A549 (cell line): ENCODE measurements around the gene CDIPT. TPM values are rescaled to one million over a fixed set of nuclear protein-coding genes. Genes with fewer than 3 reads are reported as not detected.
A peak's percentile ranks its signal among the peaks of the same experiment; 100 is the strongest.
"Not testable (repeated sequence)": the region's sequence is repeated elsewhere in the genome, so short reads cannot be mapped to it uniquely, and the experiment has no call there.

ENCODE experiments used
- ATAC-seq, 2 experiments: fragments of 200-7000 bp in 1 of 2; fragments of >200 bp in 1 of 2; cut with Nextera tagmentation in 1 of 2; cut with Tn5 transposase in 1 of 2; 3 replicates each; pipeline versions ENCODE4 v1.8.0 to v1.9.1; 2018 to 2020; ENCODE audit warnings: mild to moderate bottlenecking in 1 of 2, moderate library complexity in 1 of 2
- CTCF ChIA-PET: fragments of 300-600 bp; sonication (Branson Sonifier 250); formaldehyde crosslinking; extraction: SDS; loops from one replicate; lab custom pipeline; 2021; ENCODE audit warnings: antibody characterized with exemption, inconsistent platforms; lab: Yijun Ruan, JAX
- POLR2A ChIA-PET: fragments of 350-600 bp; formaldehyde crosslinking; extraction: SDS; loops from one replicate; lab custom pipeline; 2021; ENCODE audit warnings: antibody characterized with exemption, inconsistent platforms; lab: Yijun Ruan, JAX
- DNase-seq, 2 experiments: peaks; one replicate each; pipeline versions ENCODE4 v3.0.0 to v3.0.0-alpha.2; 2011 to 2016; ENCODE audit warnings: low read depth in 1 of 2, low spot score in 1 of 2
- FAIRE-seq: peaks from 2 replicates; lab custom pipeline; 2011; peaks lifted over from hg19 to GRCh38; lab: Jason Lieb, UNC
- H3K27ac ChIP-seq, 2 experiments: fragments of >200 bp; sonication (Bioruptor Twin); formaldehyde crosslinking; 3 replicates each; pipeline ENCODE4 v1.5.1; 2016 to 2017
- H3K4me1 ChIP-seq: fragments of >200 bp; sonication (Bioruptor Twin); formaldehyde crosslinking; 3 replicates; pipeline ENCODE4 v1.6.1; 2016
- H3K4me2 ChIP-seq: fragments of >200 bp; sonication (Bioruptor Twin); formaldehyde crosslinking; 3 replicates; pipeline ENCODE4 v1.6.1; 2016
- H3K4me3 ChIP-seq: fragments of >200 bp; sonication (Bioruptor Twin); formaldehyde crosslinking; 3 replicates; pipeline ENCODE4 v1.5.1; 2016
- H3K9me3 ChIP-seq: fragments of >200 bp; sonication (Bioruptor Twin); formaldehyde crosslinking; 3 replicates; pipeline ENCODE4 v1.6.1; 2016
- CBX2 ChIP-seq: fragments of 200-600 bp; sonication (generic); IDR thresholded peaks from 2 replicates; pipeline ENCODE4 v1.6.1; 2016; ENCODE audit warnings: low read depth, mild to moderate bottlenecking, borderline replicate concordance
- EHMT2 ChIP-seq: fragments of 200-600 bp; sonication (generic); IDR thresholded peaks from 2 replicates; pipeline ENCODE4 v1.6.1; 2016; ENCODE audit warnings: antibody characterized with exemption, low read depth, mild to moderate bottlenecking, moderate library complexity
- MAZ ChIP-seq: fragments of 150-350 bp; IDR thresholded peaks from 2 replicates; pipeline ENCODE4 v1.6.1; 2014; ENCODE audit warnings: antibody characterized with exemption, low read depth, low read length, borderline replicate concordance
- MYC ChIP-seq: IDR thresholded peaks from 2 replicates; pipeline ENCODE4 v1.6.1; 2012; ENCODE audit warnings: mild to moderate bottlenecking, inconsistent platforms, low read length, improper control_type of control experiment, borderline replicate concordance
- POLR2AphosphoS2 ChIP-seq: conservative IDR thresholded peaks from 2 replicates; pipeline ENCODE4 v1.6.1; 2012; ENCODE audit warnings: low read length, improper control_type of control experiment, inconsistent platforms
- RCOR1 ChIP-seq: fragments of 150-350 bp; IDR thresholded peaks from 2 replicates; pipeline ENCODE4 v1.6.1; 2014; ENCODE audit warnings: antibody characterized with exemption, low read length, low read depth
- SREBF2 ChIP-seq: fragments of 450-650 bp; IDR thresholded peaks from 2 replicates; pipeline ENCODE4 v1.6.1; 2014; ENCODE audit warnings: mild to moderate bottlenecking, moderate library complexity
- ZNF302 ChIP-seq: fragments of 250-450 bp; sonication (Bioruptor Pico); IDR thresholded peaks from 2 replicates; pipeline ENCODE4 v1.9.0; 2021; ENCODE audit warnings: inconsistent platforms, mild to moderate bottlenecking, moderate library complexity
- WGBS: methylation state at CpG from one replicate; pipeline ENCODE4 v1.1.6; 2017; ENCODE audit errors: missing lambda C conversion rate; 5-methylcytosine and 5-hydroxymethylcytosine counted together
- polyA plus RNA-seq, 4 experiments: library from polyadenylated mRNA; depleted of rRNA in 3 of 4; stranded (reverse); fragments of >200 nt; fragmentation: RNase III in 1 of 4; extraction: RNeasy Plus Mini Kit Qiagen cat#74134 plus additional on column Dnase treatment in 1 of 4; gene quantifications; 2 replicates in 3 of 4; 3 replicates in 1 of 4; pipeline ENCODE4 v1.2.3, GENCODE V29; 2011 to 2017
- TF ChIP-seq, protein P1 (sequence below): IDR thresholded peaks from 2 replicates; pipeline ENCODE4 v1.6.1; 2012
- TF ChIP-seq, protein P2 (sequence below): fragments of 250-450 bp; sonication (Bioruptor Pico); IDR thresholded peaks from 2 replicates; pipeline ENCODE4 v1.5.0; 2021; ENCODE audit warnings: mild to moderate bottlenecking, moderate library complexity, borderline replicate concordance
- TF ChIP-seq, protein P3 (sequence below): fragments of 150-350 bp; IDR thresholded peaks from 2 replicates; pipeline ENCODE4 v1.6.1; 2014; ENCODE audit warnings: low read depth, mild to moderate bottlenecking, low read length
- TF ChIP-seq, protein P4 (sequence below): fragments of 450-650 bp; IDR thresholded peaks from 2 replicates; pipeline ENCODE4 v1.6.1; 2014; ENCODE audit warnings: antibody characterized with exemption

CDIPT gene
- polyA plus RNA-seq, 2 of the 4 experiments (the other 2 are of a cell fraction), result 64.0 to 72.1 TPM

DNA sequence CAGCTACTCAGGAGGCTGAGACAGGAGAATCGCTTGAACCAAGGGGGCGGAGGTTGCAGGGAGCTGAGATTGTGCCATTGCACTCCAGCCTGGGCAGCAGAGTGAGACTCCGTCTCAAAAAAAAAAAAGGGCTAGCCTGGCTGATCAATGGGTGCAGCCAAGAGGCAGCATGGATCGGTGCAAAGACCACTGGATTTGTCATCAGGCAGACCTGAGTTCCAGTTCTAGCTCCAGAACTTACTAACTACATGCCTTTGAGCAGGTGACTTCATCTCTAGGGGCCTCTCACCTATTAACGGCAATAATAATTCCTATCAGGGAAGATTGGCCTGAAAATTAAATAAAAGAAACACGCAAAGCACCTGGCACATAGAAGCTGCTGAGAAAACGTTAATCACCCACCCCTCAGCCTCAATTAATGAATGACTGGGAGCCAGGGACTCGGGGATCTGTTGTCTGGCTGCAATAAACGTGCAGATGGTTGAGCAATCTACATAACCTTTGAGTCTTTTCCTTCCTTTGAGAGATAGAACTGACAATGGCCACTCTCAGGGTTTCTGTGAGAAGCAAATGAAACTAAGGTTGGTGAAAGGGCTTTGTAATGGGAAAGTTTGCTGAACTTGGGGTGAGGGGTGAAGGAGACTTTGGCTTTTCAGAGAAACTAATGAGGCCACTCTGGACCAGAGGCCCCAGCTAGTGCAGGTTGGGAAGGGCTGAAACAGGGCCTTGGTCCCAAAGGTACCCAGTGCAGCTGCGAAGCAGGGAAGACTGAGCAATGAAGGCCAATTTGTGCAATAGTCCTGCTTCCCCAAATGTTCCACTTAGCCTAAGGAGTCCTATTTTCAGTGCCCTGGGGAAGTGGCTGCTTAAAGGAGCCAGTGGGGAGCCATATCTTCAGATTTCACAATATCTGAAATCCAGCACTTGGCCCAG, 28.8 kb upstream of the CDIPT start:
- ChIA-PET POLR2A (no interaction called here), CTCF (interaction anchor here (0.5 to 1.2 kb wide), 4 partner anchors 9 to 98 kb away, joined by 3 read pairs; partner anchors contain the start of gene ASPHD1)
- H3K27ac ChIP-seq, result no peak overlapping the region
- FAIRE-seq (no peak), ATAC-seq (peak; percentile 20 to 44; a peak in 2 of 6 replicates), DNase-seq (no peak)
- H3K9me3 ChIP-seq, result no peaks in the 10 kb centered on the region
- TF ChIP-seq CBX2 (no peak), MAZ (no peak), MYC (no peak), ZNF302 (no peak), SREBF2 (no peak), EHMT2 (no peak), RCOR1 (no peak), POLR2AphosphoS2 (no peak)
- TF ChIP-seq, protein P1, sequence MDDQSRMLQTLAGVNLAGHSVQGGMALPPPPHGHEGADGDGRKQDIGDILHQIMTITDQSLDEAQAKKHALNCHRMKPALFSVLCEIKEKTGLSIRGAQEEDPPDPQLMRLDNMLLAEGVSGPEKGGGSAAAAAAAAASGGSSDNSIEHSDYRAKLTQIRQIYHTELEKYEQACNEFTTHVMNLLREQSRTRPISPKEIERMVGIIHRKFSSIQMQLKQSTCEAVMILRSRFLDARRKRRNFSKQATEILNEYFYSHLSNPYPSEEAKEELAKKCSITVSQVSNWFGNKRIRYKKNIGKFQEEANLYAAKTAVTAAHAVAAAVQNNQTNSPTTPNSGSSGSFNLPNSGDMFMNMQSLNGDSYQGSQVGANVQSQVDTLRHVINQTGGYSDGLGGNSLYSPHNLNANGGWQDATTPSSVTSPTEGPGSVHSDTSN, result no peak
- TF ChIP-seq, protein P2, sequence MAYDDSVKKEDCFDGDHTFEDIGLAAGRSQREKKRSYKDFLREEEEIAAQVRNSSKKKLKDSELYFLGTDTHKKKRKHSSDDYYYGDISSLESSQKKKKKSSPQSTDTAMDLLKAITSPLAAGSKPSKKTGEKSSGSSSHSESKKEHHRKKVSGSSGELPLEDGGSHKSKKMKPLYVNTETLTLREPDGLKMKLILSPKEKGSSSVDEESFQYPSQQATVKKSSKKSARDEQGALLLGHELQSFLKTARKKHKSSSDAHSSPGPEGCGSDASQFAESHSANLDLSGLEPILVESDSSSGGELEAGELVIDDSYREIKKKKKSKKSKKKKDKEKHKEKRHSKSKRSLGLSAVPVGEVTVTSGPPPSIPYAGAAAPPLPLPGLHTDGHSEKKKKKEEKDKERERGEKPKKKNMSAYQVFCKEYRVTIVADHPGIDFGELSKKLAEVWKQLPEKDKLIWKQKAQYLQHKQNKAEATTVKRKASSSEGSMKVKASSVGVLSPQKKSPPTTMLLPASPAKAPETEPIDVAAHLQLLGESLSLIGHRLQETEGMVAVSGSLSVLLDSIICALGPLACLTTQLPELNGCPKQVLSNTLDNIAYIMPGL (CRISPR knock-in tag), result no peak
- TF ChIP-seq, protein P3, sequence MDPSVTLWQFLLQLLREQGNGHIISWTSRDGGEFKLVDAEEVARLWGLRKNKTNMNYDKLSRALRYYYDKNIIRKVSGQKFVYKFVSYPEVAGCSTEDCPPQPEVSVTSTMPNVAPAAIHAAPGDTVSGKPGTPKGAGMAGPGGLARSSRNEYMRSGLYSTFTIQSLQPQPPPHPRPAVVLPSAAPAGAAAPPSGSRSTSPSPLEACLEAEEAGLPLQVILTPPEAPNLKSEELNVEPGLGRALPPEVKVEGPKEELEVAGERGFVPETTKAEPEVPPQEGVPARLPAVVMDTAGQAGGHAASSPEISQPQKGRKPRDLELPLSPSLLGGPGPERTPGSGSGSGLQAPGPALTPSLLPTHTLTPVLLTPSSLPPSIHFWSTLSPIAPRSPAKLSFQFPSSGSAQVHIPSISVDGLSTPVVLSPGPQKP, result no peak
- 69% methylated on average over 10 of the region's 10 CpGs for WGBS
- no peak overlapping the region for H3K4me3 ChIP-seq
- H3K4me1 ChIP-seq, result no peaks in the 10 kb centered on the region
- no peak overlapping the region for H3K4me2 ChIP-seq

DNA sequence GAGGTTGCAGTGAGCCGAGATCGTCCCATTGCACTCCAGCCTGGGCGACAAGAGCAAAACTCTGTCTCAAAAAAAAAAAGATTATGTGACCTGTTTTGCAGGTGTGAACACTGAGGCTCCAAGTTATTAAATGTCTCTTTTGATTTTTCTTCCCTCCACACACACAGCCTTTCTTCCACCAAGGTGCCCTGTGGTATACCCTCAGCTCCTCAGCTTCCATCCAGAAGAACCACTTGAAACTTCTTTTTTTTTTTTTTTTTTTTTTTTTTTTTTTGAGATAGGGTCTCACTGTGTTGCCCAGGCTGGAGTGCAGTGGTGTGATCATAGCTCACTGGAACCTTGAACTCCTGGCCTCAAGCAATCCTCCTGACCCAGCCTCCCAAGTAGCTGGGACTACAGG, 26.3 kb upstream of the CDIPT start:
- H3K4me1 ChIP-seq, H3K4me3 ChIP-seq, H3K4me2 ChIP-seq, POLR2A ChIA-PET, DNase-seq, H3K27ac ChIP-seq, H3K9me3 ChIP-seq, FAIRE-seq, ATAC-seq: not testable (repeated sequence)
- 88% methylated on average over 3 of the region's 3 CpGs for WGBS
- CTCF ChIA-PET, result interaction anchor here (0.6 to 2.3 kb wide), 6 partner anchors 10 to 1892 kb away, joined by 3 to 7 read pairs (median 4); partner anchors contain the start of gene SEZ6L2

DNA sequence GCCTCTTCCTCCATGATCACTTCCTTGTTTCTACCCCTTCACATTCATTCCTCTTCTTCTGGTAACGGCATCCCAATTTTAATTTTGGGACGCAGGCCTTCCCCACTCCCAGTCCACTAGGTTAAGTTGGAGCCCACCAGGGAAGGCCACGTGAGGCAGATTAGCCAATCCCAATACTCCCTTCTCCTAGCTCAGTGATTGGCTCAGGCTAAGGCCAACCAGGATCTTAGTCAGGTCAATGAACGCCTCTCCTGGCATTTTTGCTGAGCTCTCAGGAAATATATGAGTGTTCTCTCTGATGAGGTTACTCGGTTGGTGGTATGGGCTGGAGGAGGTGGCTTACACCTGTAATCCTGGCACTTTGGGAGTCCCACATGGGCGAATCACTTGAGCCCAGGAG, 21.0 kb upstream of the CDIPT start:
- DNase-seq, result no peak
- WGBS, result 84% methylated on average over 6 of the region's 6 CpGs
- H3K9me3 ChIP-seq, result no peaks in the 10 kb centered on the region
- no peak overlapping the region for H3K4me3 ChIP-seq
- TF ChIP-seq, protein P3, result no peak
- TF ChIP-seq, protein P4, sequence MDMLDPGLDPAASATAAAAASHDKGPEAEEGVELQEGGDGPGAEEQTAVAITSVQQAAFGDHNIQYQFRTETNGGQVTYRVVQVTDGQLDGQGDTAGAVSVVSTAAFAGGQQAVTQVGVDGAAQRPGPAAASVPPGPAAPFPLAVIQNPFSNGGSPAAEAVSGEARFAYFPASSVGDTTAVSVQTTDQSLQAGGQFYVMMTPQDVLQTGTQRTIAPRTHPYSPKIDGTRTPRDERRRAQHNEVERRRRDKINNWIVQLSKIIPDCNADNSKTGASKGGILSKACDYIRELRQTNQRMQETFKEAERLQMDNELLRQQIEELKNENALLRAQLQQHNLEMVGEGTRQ, result peak; percentile 39; the same call in 1 of the 2 replicates
- no peaks in the 10 kb centered on the region for H3K4me1 ChIP-seq
- no peak overlapping the region for H3K4me2 ChIP-seq
- H3K27ac ChIP-seq, result no peak overlapping the region
- ATAC-seq, result no peak
- FAIRE-seq, result no peak
- ChIA-PET CTCF (interaction anchor here (0.6 to 3.7 kb wide), 5 partner anchors 12 to 148 kb away, joined by 3 to 9 read pairs (median 4); partner anchors contain the start of genes CDIPT and TLCD3B), POLR2A (no interaction called here)
